ENCODE data around the gene FSD1L. TPM values are rescaled to one million over a fixed set of nuclear protein-coding genes. Genes with fewer than 3 reads are reported as not detected.
A peak's percentile ranks its signal among the peaks of the same experiment; 100 is the strongest.

FSD1L gene
- total and polyA plus RNA-seq, 2 of the 13 experiments (the other 11 are each of a cell fraction or from before 2014, with no cell fraction given), result 4.1 to 5.1 TPM

GRCh38 chr9:105557804-105558610, 110.2 kb downstream of the FSD1L start, which contains the start of gene FKTN (continued):
- TF ChIP-seq, protein P1, sequence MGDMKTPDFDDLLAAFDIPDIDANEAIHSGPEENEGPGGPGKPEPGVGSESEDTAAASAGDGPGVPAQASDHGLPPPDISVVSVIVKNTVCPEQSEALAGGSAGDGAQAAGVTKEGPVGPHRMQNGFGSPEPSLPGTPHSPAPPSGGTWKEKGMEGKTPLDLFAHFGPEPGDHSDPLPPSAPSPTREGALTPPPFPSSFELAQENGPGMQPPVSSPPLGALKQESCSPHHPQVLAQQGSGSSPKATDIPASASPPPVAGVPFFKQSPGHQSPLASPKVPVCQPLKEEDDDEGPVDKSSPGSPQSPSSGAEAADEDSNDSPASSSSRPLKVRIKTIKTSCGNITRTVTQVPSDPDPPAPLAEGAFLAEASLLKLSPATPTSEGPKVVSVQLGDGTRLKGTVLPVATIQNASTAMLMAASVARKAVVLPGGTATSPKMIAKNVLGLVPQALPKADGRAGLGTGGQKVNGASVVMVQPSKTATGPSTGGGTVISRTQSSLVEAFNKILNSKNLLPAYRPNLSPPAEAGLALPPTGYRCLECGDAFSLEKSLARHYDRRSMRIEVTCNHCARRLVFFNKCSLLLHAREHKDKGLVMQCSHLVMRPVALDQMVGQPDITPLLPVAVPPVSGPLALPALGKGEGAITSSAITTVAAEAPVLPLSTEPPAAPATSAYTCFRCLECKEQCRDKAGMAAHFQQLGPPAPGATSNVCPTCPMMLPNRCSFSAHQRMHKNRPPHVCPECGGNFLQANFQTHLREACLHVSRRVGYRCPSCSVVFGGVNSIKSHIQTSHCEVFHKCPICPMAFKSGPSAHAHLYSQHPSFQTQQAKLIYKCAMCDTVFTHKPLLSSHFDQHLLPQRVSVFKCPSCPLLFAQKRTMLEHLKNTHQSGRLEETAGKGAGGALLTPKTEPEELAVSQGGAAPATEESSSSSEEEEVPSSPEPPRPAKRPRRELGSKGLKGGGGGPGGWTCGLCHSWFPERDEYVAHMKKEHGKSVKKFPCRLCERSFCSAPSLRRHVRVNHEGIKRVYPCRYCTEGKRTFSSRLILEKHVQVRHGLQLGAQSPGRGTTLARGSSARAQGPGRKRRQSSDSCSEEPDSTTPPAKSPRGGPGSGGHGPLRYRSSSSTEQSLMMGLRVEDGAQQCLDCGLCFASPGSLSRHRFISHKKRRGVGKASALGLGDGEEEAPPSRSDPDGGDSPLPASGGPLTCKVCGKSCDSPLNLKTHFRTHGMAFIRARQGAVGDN (CRISPR knock-in tag; IDR thresholded peaks at IDR 0.05), result peak; percentile 93
- TF ChIP-seq, protein P2, sequence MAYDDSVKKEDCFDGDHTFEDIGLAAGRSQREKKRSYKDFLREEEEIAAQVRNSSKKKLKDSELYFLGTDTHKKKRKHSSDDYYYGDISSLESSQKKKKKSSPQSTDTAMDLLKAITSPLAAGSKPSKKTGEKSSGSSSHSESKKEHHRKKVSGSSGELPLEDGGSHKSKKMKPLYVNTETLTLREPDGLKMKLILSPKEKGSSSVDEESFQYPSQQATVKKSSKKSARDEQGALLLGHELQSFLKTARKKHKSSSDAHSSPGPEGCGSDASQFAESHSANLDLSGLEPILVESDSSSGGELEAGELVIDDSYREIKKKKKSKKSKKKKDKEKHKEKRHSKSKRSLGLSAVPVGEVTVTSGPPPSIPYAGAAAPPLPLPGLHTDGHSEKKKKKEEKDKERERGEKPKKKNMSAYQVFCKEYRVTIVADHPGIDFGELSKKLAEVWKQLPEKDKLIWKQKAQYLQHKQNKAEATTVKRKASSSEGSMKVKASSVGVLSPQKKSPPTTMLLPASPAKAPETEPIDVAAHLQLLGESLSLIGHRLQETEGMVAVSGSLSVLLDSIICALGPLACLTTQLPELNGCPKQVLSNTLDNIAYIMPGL (CRISPR knock-in tag; IDR thresholded peaks at IDR 0.05; ENCODE audit: borderline replicate concordance in 1 of 2, low read depth in 1 of 2), result peak; percentile 77 to 88; a peak in 3 of 4 replicates
- TF ChIP-seq E2F1 (CRISPR knock-in tag; IDR thresholded peaks at IDR 0.05) (peak; percentile 51; the same call in 1 of the 2 replicates), ZSCAN29 (CRISPR knock-in tag; conservative IDR thresholded peaks at IDR 0.05) (peak; percentile 78; the same call in 1 of the 2 replicates), KLF13 (CRISPR knock-in tag; IDR thresholded peaks at IDR 0.05) (0 out of 2 replicates have a peak, but pooled peaks have one; percentile 73), SP1 (IDR thresholded peaks at IDR 0.05) (no peak), SP1 (CRISPR knock-in tag; IDR thresholded peaks at IDR 0.05) (no peak), JARID2 (CRISPR knock-in tag; IDR thresholded peaks at IDR 0.05; ENCODE audit: insufficient replicate concordance) (no peak), EP300 (IDR thresholded peaks at IDR 0.05; ENCODE audit: low read depth in 2 of 2, low read length in 2 of 2) (no peak), EP300 (CRISPR knock-in tag; IDR thresholded peaks at IDR 0.05; ENCODE audit: borderline replicate concordance) (no peak), ZNF570 (CRISPR knock-in tag; IDR thresholded peaks at IDR 0.05; ENCODE audit: borderline replicate concordance) (no peak), TMF1 (CRISPR knock-in tag; IDR thresholded peaks at IDR 0.05; ENCODE audit: low read depth) (no peak), SSRP1 (CRISPR knock-in tag; IDR thresholded peaks at IDR 0.05) (no peak), ZNF547 (CRISPR knock-in tag; IDR thresholded peaks at IDR 0.05) (peak; percentile 82)
- TF ChIP-seq, protein P3, sequence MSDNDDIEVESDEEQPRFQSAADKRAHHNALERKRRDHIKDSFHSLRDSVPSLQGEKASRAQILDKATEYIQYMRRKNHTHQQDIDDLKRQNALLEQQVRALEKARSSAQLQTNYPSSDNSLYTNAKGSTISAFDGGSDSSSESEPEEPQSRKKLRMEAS (IDR thresholded peaks at IDR 0.05), result 0 out of 2 replicates have a peak, but pooled peaks have one; percentile 35
- TF ChIP-seq, protein P4, sequence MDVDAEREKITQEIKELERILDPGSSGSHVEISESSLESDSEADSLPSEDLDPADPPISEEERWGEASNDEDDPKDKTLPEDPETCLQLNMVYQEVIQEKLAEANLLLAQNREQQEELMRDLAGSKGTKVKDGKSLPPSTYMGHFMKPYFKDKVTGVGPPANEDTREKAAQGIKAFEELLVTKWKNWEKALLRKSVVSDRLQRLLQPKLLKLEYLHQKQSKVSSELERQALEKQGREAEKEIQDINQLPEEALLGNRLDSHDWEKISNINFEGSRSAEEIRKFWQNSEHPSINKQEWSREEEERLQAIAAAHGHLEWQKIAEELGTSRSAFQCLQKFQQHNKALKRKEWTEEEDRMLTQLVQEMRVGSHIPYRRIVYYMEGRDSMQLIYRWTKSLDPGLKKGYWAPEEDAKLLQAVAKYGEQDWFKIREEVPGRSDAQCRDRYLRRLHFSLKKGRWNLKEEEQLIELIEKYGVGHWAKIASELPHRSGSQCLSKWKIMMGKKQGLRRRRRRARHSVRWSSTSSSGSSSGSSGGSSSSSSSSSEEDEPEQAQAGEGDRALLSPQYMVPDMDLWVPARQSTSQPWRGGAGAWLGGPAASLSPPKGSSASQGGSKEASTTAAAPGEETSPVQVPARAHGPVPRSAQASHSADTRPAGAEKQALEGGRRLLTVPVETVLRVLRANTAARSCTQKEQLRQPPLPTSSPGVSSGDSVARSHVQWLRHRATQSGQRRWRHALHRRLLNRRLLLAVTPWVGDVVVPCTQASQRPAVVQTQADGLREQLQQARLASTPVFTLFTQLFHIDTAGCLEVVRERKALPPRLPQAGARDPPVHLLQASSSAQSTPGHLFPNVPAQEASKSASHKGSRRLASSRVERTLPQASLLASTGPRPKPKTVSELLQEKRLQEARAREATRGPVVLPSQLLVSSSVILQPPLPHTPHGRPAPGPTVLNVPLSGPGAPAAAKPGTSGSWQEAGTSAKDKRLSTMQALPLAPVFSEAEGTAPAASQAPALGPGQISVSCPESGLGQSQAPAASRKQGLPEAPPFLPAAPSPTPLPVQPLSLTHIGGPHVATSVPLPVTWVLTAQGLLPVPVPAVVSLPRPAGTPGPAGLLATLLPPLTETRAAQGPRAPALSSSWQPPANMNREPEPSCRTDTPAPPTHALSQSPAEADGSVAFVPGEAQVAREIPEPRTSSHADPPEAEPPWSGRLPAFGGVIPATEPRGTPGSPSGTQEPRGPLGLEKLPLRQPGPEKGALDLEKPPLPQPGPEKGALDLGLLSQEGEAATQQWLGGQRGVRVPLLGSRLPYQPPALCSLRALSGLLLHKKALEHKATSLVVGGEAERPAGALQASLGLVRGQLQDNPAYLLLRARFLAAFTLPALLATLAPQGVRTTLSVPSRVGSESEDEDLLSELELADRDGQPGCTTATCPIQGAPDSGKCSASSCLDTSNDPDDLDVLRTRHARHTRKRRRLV (CRISPR knock-in tag; IDR thresholded peaks at IDR 0.05), result no peak

Measured in HepG2 (cell line).